HepG2 (cell line): ENCODE data around the gene MTOR. TPM values are rescaled to one million over a fixed set of nuclear protein-coding genes. Genes with fewer than 3 reads are reported as not detected.

Experiments used
- ATF2 ChIP-seq: sonication (generic); formaldehyde crosslinking; IDR thresholded peaks from 2 replicates; pipeline ENCODE4 v1.4.0; 2020; ENCODE audit warnings: missing genetic modification reagents
- CEBPB ChIP-seq: IDR thresholded peaks from 2 replicates; pipeline ENCODE4 v1.6.1; 2011; ENCODE audit warnings: low read depth, low read length, improper control_type of control experiment, borderline replicate concordance
- CEBPZ ChIP-seq: IDR thresholded peaks from 2 replicates; pipeline ENCODE4 v1.6.1; 2012; ENCODE audit warnings: low read length, improper control_type of control experiment
- ETS1 ChIP-seq: sonication (generic); formaldehyde crosslinking; IDR thresholded peaks from 2 replicates; pipeline ENCODE4 v1.4.0; 2020; ENCODE audit warnings: missing genetic modification reagents
- HBP1 ChIP-seq: IDR thresholded peaks from 2 replicates; pipeline ENCODE4 v1.6.1; 2016; ENCODE audit warnings: low read depth, control low read depth
- HHEX ChIP-seq: IDR thresholded peaks from 2 replicates; pipeline ENCODE4 v1.6.1; 2016; ENCODE audit warnings: control low read depth
- SOX6 ChIP-seq, 2 experiments: fragments of 450-650 bp in 1 of 2; sonication (generic) in 1 of 2; formaldehyde crosslinking in 1 of 2; IDR thresholded peaks; 2 replicates each; pipeline versions ENCODE4 v1.4.0 to v1.6.1; 2017 to 2020; ENCODE audit warnings: antibody characterized with exemption in 1 of 2, mild to moderate bottlenecking in 1 of 2, missing genetic modification reagents in 1 of 2
- ZHX1 ChIP-seq: sonication (generic); formaldehyde crosslinking; IDR thresholded peaks from 2 replicates; pipeline ENCODE4 v1.8.1; 2022; ENCODE audit warnings: low read depth, mild to moderate bottlenecking, missing genetic modification reagents
- ZNF354B ChIP-seq: sonication (generic); formaldehyde crosslinking; IDR thresholded peaks from 2 replicates; pipeline ENCODE4 v1.8.0; 2022; ENCODE audit warnings: mild to moderate bottlenecking, missing genetic modification reagents
- ZNF362 ChIP-seq: sonication (generic); formaldehyde crosslinking; IDR thresholded peaks from 2 replicates; pipeline ENCODE4 v1.4.0; 2020; ENCODE audit warnings: missing genetic modification reagents, mild to moderate bottlenecking, borderline replicate concordance
- ZNF549 ChIP-seq: sonication (generic); formaldehyde crosslinking; IDR thresholded peaks from 2 replicates; pipeline ENCODE4 v1.5.0; 2020; ENCODE audit warnings: missing genetic modification reagents
- ZNF749 ChIP-seq: sonication (generic); formaldehyde crosslinking; IDR thresholded peaks from 2 replicates; pipeline ENCODE4 v1.8.0; 2022; ENCODE audit warnings: mild to moderate bottlenecking, missing genetic modification reagents, moderate library complexity, borderline replicate concordance
- ZSCAN30 ChIP-seq: sonication (generic); formaldehyde crosslinking; IDR thresholded peaks from 2 replicates; pipeline ENCODE4 v1.5.0; 2020; ENCODE audit warnings: mild to moderate bottlenecking, missing genetic modification reagents
- polyA plus RNA-seq, 8 experiments: library from polyadenylated mRNA; depleted of rRNA in 3 of 8; stranded (reverse) in 7 of 8; unstranded in 1 of 8; fragments of >200 nt; fragmentation: Illumina TruSeq in 4 of 8; extraction: Trizol in 4 of 8; gene quantifications; 2 replicates each; pipeline versions ENCODE4 v1.2.1 to v1.2.3, GENCODE V29; 2011 to 2016; ENCODE audit warnings: low read depth in 4 of 8, missing spikeins in 1 of 8, mixed read lengths in 1 of 8; ENCODE audit not compliant: insufficient read depth in 1 of 8
- total RNA-seq, 5 experiments: library from RNA; depleted of rRNA; stranded (reverse); fragments of >200 nt; fragmentation: Illumina TruSeq; extraction: Trizol; gene quantifications; 2 replicates each; pipeline ENCODE4 v1.2.3, GENCODE V29; 2016; ENCODE audit warnings: low read depth in 1 of 5
- TF ChIP-seq, protein P1 (sequence below): sonication (generic); formaldehyde crosslinking; IDR thresholded peaks from 2 replicates; pipeline ENCODE4 v1.5.0; 2020; ENCODE audit warnings: mild to moderate bottlenecking, missing genetic modification reagents

The MTOR gene
- total and polyA plus RNA-seq, 2 of the 13 experiments (the other 11 are each of a cell fraction or from before 2014, with no cell fraction given) = 24.6 to 34.6 TPM

DNA sequence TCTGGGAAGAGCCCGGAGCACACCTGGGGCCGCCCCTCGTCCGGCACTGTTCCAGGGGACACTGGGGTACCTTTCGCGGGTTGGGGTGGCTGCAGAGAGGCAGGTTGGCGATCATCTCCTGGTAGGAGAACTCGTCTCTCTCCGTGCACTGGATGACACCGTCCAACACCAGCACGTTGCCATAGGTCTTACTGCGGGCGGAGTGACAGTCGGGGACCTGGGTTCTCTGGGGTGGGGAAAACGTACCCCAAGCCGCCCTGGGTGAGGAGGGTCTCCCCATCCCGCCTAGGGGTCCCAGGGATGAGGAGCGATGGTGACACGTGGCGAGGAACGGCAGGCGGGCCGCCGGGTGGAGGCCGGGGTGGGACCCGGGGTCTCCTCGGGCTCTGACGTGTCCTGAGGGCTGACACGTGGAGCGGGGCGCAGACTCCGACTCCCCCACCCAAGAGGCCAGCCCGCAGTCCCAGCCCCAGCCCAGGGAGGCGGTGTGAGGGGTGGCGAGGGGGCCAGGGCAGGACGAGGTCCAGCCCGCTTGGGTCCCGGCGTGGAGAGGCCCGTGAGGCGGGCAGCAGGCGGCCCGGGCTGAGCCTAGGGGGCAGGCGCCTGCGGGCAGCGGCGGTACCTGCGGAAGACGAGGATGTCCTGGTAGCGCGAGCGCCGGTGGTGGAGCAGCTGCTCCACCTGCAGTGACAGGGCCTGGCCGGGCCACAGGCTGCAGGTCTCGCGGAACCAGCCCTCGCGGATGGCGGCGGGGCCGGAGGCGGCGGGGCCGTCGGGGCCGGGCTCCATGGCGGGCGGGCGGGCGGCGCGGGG is 203.0 kb downstream of the MTOR start (continued):
- TF ChIP-seq ZHX1 (CRISPR knock-in tag) (no peak), ZNF549 (CRISPR knock-in tag) (no peak), ZNF354B (no peak), HBP1 (no peak), CEBPZ (no peak), ZNF362 (no peak), ZSCAN30 (CRISPR knock-in tag) (no peak), CEBPB (no peak), HHEX (CRISPR knock-in tag) (no peak), ETS1 (CRISPR knock-in tag) (no peak), ZNF749 (no peak), ATF2 (CRISPR knock-in tag) (no peak), SOX6 (IDR thresholded peaks at IDR 0.05) (no peak), SOX6 (CRISPR knock-in tag; IDR thresholded peaks at IDR 0.05) (no peak)
- TF ChIP-seq, protein P1, sequence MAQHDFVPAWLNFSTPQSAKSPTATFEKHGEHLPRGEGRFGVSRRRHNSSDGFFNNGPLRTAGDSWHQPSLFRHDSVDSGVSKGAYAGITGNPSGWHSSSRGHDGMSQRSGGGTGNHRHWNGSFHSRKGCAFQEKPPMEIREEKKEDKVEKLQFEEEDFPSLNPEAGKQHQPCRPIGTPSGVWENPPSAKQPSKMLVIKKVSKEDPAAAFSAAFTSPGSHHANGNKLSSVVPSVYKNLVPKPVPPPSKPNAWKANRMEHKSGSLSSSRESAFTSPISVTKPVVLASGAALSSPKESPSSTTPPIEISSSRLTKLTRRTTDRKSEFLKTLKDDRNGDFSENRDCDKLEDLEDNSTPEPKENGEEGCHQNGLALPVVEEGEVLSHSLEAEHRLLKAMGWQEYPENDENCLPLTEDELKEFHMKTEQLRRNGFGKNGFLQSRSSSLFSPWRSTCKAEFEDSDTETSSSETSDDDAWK (CRISPR knock-in tag) = no peak
